K562 treated with DMSO at 1 percent for 12 hours (cell line): ENCODE data around the gene LRRC46. TPM values are rescaled to one million over a fixed set of nuclear protein-coding genes. Genes with fewer than 3 reads are reported as not detected.

Experiments used
- total RNA-seq: library from RNA; unstranded; fragments of 300-600 nt; gene quantifications from 2 replicates; pipeline ENCODE4 v1.2.3, GENCODE V29; 2022; ENCODE audit not compliant: insufficient read depth

LRRC46 gene, protein sequence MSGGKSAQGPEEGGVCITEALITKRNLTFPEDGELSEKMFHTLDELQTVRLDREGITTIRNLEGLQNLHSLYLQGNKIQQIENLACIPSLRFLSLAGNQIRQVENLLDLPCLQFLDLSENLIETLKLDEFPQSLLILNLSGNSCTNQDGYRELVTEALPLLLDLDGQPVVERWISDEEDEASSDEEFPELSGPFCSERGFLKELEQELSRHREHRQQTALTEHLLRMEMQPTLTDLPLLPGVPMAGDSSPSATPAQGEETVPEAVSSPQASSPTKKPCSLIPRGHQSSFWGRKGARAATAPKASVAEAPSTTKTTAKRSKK
- total RNA-seq, result 1.0 and 2.1 TPM in 2 replicates

GRCh38 chr17:47831003-47831933, at the start of gene LRRC46, which contains the start of gene MRPL10:
Gene LRRC46 (plus strand): TSS chr17:47831670. CDS start chr17:47831990, 320 bp downstream.
Gene MRPL10 (minus strand): TSS chr17:47831541. CDS start chr17:47831511, 30 bp downstream.

GRCh38 chr17:47821424-47822391, 9.8 kb upstream of the LRRC46 start, which contains the start of gene OSBPL7:
Gene OSBPL7 (minus strand): TSS chr17:47821794. CDS start chr17:47820278, 1,516 bp downstream.

DNA sequence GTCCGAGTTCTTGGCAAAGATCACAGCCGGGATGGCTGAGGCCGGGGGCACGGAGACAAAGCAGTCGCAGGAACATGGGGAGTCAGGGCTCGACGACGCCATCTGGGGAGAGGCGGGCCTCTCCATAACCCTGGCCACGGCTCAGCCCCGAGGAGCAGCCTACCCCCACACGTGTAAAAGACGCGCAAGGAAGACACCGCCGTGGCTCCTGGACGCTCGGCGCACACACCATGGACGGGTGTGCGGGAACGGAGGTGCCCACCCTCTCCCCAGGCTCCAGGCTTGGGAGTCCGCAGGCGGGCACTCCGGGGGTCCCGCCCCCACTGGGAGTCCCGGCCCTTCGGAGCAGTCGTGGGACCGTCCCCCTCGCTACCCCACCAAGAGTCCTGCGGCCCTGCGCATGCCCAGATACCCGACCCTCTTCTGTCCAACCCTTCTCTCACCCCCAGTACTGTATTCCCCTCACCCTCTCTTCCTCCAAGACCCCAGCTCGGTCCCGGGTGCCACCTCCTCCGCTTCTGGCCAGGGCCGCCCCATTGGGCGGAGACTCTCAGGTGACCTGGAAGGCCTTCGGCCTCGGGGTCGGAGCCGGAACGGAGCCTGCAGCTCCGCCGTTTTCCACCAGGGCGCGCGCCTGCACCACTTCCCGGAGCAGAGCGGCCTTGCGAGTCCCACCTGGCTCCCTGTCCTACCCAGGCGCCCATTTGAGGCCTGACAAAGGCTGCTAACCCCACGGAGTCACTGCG, 9.4 kb downstream of the LRRC46 start, which contains the start of gene SCRN2:
TSS of gene SCRN2 (minus strand) at position 532 of the 746 bp plus-strand sequence. CDS start at position 102, 430 bp downstream.

DNA sequence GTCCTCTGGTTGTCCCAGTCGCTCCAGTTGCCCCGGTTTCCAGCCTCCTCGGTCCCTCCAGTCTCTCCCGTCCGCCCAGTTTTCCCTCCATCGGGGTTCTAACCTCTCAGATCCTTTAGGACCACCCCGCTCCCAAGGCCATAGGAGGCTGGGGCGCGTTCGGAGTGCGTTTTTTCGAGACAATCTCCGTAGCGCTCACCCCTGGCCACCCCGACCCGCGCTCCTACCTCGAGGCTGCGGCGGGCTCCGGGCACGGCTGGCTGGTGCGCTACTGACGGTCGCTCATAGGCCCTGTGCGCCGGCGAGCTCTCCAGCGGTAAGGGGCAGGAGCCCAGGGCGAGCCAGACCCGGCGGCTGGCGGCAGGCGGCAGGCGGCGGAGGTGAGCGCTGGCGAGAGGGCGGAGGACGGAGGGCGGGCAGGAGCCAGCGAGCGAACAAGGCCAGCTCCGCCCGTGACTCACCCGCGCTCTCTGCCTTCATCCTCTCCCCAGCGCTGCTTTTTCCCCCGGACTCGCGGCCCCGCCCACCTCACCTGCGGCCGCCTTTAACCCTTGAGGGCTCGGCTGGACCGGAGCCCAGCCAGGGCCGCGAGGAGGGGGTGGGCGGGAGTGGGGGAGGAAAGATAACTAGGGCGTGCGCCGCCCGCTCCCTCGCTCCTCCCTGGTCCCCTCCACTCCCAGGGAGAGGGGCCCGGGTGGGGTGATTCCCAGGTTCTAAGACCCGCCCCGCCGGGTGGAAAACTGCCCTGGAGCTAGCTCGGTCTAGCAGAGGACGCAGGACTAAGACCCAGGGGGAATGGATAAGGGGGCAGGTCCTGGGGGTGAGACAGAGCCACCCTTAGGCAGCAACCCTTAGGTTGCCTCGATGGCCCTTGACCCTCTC, 19.5 kb downstream of the LRRC46 start, which contains the start of gene SP6:
TSS of gene SP6 (minus strand) at position 472 of the 882 bp plus-strand sequence. CDS start 2,734 bp downstream, outside the sequence.

Other genes starting within 250 kb of the LRRC46 start
- gene KPNB1, start 181.8 kb upstream of the LRRC46 start, total RNA-seq, result 51.8 and 201 TPM in 2 replicates
- 4.8 and 8.0 TPM in 2 replicates for gene TBKBP1, start 137.5 kb upstream of the LRRC46 start, total RNA-seq
- gene TBX21, start 98.4 kb upstream of the LRRC46 start, total RNA-seq, result not detected in 2 replicates
- 6.1 and 14.3 TPM in 2 replicates for gene OSBPL7, start 9.9 kb upstream of the LRRC46 start, total RNA-seq
- 82.5 and 101 TPM in 2 replicates for gene MRPL10, start 129 bp upstream of the LRRC46 start, total RNA-seq
- 15.7 and 23.3 TPM in 2 replicates for gene SCRN2, start 9.6 kb downstream of the LRRC46 start, total RNA-seq
- gene SP6, start 19.5 kb downstream of the LRRC46 start, total RNA-seq, result 7.9 and 12.4 TPM in 2 replicates
- gene SP2, start 64.6 kb downstream of the LRRC46 start, total RNA-seq, result 6.1 and 20.9 TPM in 2 replicates
- gene PNPO, start 109.9 kb downstream of the LRRC46 start, total RNA-seq, result 6.7 and 11.2 TPM in 2 replicates
- not detected in 2 replicates for gene PRR15L, start 126.2 kb downstream of the LRRC46 start, total RNA-seq
- 109 and 156 TPM in 2 replicates for gene CDK5RAP3, start 139.4 kb downstream of the LRRC46 start, total RNA-seq
- not detected in 2 replicates for gene COPZ2, start 206.1 kb downstream of the LRRC46 start, total RNA-seq
- 56.2 and 170 TPM in 2 replicates for gene NFE2L1, start 216.7 kb downstream of the LRRC46 start, total RNA-seq